ENCODE results near the gene IQCM.
"Not testable (repeated sequence)": the region's sequence is repeated elsewhere in the genome, so short reads cannot be mapped to it uniquely, and the experiment has no call there.

The IQCM gene

GRCh38 chr4:149584722-149585121 is 230.9 kb downstream of the IQCM start:
- DNase-seq (ENCODE audit: low read depth, low spot score), result no peak

GRCh38 chr4:149574971-149575370 is 240.7 kb downstream of the IQCM start:
- DNase-seq (ENCODE audit: low read depth, low spot score), result no peak

DNA sequence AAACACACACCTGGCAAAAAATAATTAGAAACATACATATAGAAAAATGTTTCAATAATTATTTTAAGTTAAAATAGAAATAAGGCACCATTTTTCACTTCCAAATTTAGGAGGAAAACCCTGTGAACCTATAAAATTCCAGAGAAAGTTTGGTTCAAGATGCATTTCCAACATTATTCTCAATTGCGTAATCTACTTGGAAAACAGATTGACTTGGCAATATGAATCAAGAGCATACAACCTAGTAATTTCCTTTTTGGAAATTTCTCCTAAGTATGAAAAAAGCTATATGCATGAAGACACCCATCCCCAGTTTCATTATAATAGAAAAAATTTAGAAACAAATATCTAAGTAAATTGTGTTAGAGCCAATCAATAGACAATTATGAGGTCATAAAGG is 242.9 kb downstream of the IQCM start:
- DNase-seq (ENCODE audit: low read depth, low spot score), result no peak

GRCh38 chr4:149555799-149556198 is 259.8 kb downstream of the IQCM start:
- DNase-seq (ENCODE audit: low read depth, low spot score), result no peak

- DNase-seq (ENCODE audit: low read depth, low spot score), result no peak
These were observed 260.5 kb downstream of the IQCM start for GRCh38 chr4:149555146-149555545.

DNA sequence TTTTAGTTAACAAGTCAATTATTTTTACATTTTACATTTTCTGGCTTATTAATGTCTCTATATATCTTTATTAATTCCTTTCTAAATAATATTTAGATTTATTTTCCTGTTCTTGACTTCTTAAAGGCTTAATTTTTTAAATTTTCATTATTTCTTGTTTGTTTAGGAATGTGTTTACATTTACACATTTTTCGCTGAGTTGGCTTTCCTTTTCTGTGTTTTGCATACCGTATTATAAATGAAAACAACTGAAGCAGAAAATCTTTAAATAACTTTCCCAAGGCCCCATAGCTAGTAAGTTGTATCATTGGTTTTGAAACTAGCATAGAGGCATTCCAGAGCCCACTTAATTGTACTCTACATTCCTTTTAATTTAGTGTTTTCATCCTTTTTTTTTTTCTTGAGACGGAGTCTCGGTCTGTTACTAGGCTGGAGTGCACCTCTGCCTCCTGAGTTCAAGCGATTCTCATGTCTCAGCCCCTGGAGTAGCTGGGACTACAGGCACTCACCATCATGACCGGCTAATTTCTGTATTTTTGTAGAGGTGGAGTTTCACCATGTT is 261.6 kb downstream of the IQCM start:
- no peak for DNase-seq (ENCODE audit: low read depth, low spot score)

- DNase-seq (ENCODE audit: low read depth, low spot score), result no peak
These were observed 263.0 kb downstream of the IQCM start for GRCh38 chr4:149552601-149553000.

GRCh38 chr4:149549911-149550310 is 265.7 kb downstream of the IQCM start:
- DNase-seq (ENCODE audit: low read depth, low spot score), result no peak

DNA sequence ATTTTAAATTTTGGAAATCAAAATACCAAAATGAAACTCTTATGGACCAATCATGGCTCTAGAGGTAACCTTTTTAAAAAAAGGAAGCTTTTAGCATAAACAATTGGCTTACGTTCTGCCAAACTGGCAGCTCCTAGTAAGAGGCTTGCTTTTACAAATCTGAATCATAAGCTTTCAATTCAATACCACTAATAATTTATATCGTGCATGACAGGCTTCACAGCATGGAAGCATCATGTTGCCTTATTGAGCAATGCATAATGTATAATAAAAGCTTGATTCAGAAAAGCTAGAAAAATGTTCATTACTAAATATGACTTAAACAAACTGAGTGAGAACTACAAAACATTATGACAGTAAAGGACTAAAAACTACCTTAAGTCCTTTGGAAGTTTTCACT is 280.9 kb downstream of the IQCM start:
- DNase-seq (ENCODE audit: low read depth, low spot score), result no peak

- DNase-seq (ENCODE audit: low read depth, low spot score), result no peak
These were observed 283.8 kb downstream of the IQCM start for GRCh38 chr4:149531861-149532260.

- DNase-seq (ENCODE audit: low read depth, low spot score), result no peak
These were observed 292.6 kb downstream of the IQCM start for GRCh38 chr4:149523039-149523438.

GRCh38 chr4:149521611-149522425 is 293.8 kb downstream of the IQCM start:
- no peak for DNase-seq (ENCODE audit: low read depth, low spot score)

- DNase-seq (ENCODE audit: low read depth, low spot score), result no peak
These were observed 297.2 kb downstream of the IQCM start for GRCh38 chr4:149518471-149518870.

DNA sequence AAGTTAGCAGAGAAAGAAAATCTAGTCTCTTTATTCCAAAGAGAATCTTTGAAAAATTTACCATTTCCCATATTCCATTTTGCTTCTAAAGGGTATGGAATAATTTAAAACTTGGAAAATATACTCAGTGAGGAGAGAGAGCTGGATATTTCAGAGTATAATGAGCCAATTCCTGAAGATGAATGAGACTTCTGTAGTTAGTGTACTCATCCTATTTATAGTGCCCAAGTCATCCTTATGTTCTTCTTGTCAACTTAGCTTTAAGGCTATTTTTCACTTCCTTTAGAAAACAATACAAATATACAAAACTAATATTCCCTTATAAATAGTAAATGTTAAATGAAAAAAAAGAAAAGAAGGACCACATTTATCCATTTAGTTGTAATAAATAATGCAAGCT is 302.6 kb downstream of the IQCM start:
- no peak for DNase-seq (ENCODE audit: low read depth, low spot score)

- DNase-seq (ENCODE audit: low read depth, low spot score), result no peak
These were observed 303.1 kb downstream of the IQCM start for GRCh38 chr4:149512501-149512900.

DNA sequence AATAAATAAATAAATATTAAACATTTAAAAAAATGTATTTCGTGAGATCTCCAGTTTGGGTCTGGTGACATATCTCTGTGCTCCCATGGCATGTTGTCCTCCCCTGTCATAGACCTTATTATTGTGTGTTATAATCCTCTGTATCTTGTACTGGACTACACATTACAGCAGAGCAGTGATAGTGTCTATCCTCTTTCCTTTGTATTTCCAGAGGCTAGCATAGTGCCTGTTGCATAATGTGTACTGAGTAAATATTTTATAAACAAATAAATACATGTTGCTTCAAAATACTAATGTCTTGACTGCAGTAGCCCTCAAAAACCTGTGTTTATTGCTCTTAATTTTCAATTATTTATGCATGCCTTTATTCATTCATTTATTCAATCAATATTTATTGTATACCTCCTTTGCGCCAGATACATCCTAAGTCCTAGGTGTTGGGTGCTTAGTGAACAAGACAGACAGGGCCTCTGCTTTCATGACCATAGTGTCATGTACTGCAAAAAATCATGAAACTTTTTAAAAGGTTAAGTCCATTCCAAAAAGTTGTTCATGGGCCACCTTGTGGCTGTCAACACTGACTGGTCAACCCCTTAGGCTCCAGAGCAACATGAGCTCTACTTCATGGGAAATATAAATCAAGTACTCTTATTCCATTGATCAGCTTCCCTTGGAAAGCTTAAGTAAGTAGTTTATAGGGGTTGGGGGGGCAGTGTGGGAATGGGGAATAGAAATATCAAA is 303.9 kb downstream of the IQCM start:
- DNase-seq (ENCODE audit: low read depth, low spot score), result no peak

GRCh38 chr4:149507309-149507708 is 308.3 kb downstream of the IQCM start:
- not testable (repeated sequence) for DNase-seq (ENCODE audit: low read depth, low spot score)

DNA sequence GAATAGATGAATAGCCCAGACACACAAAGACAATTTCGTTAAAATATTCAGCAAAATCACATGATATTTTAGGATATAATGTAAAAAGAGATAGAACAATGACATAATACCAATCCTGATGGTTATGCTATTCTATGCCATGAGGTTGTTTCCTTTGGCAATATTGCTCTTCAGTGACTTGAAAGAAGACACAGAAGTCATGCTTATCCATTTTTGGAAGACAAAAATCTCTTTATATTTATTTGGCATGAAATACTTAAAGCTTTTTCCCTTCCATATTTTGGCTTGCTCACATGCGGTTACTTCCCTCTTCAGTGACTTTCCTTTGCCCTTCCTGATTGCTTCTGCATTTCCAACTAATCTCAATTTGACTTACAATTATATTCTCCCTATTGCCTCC is 314.8 kb downstream of the IQCM start:
- no peak for DNase-seq (ENCODE audit: low read depth, low spot score)

GRCh38 chr4:149499726-149500125 is 315.9 kb downstream of the IQCM start:
- DNase-seq (ENCODE audit: low read depth, low spot score), result no peak

DNA sequence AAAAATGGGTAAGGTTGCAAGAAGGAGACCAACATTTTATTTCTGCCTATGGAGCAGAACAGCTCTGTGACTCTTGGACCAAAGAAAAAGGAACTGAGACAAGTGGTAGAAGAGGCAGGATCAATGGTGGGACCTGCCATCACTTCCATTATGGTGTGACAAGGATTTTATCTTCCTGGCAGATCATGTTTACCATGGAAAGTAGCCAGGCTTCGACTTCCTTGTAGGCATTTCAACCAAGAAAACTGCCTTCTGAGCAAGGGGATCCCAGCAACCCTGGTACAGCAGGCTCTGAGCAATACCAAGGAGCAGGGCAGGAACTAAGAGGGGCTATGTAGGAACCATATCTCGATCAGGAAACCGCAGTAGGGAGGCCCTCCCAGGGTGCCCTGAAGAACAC is 317.4 kb downstream of the IQCM start:
- DNase-seq (ENCODE audit: low read depth, low spot score), result no peak

DNA sequence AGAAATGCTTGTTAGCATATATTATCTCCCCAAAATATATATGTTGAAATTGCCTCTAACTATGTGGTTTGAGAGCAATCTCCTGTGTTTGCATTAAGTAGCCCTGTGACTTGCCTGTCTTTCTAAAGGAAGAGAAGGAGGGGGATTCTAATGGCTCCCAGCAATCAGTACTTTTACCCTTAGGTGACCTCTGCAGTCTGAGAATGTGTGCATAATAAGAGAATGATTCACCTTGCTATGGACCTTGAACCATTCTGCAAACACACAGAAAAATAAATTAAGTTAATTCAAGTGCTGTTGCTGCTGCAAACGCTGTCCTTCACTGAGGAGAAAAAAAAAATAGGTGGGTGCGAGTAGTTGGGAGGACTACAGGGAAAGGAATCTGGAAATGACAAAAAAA is 322.2 kb downstream of the IQCM start:
- no peak for DNase-seq (ENCODE audit: low read depth, low spot score)

GRCh38 chr4:149489321-149489720 is 326.3 kb downstream of the IQCM start:
- DNase-seq (ENCODE audit: low read depth, low spot score), result no peak

DNA sequence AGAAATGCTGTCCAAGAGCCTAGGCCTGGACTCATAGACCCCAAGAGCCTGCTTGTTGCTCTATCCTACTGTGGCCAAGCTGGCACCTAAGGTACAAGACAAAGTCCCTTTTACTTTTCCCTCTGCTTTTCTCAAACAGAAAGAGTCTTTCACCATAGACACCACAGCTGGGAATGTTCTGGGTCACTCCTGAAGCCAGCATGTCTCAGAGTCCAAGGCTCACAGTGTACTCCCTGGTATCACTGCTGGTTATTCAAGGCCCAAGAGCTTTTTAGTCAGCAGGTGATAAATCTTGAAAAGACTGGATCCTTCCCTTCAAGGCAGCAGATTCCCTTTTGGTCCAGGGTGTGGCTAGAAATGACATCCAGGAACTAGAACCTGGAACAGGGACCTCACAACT is 328.8 kb downstream of the IQCM start:
- DNase-seq (ENCODE audit: low read depth, low spot score), result no peak

Data from activated CD4-positive, CD25-positive, alpha-beta regulatory T cell treated with anti-CD3 and anti-CD28 coated beads, Interleukin-2, amount 50 U/mL, for 16 hours (primary cell).